ENCODE measurements around the gene GPATCH2.

Gene GPATCH2

GRCh38 chr1:217630711-217631591 lies at the start of gene GPATCH2, which contains the start of gene SPATA17:
Gene GPATCH2, minus strand, starts transcription at chr1:217631090. Its CDS starts 119 bp downstream, at chr1:217630971.
Gene SPATA17, plus strand, starts transcription at chr1:217631344. Its CDS starts 35 bp downstream, at chr1:217631379.
- FAIRE-seq (peak; percentile 48), DNase-seq (ENCODE audit: insufficient read length, low spot score) (peak; percentile 85)

GRCh38 chr1:217674028-217674729 lies 43.3 kb upstream of the GPATCH2 start:
- FAIRE-seq = no peak

GRCh38 chr1:217673387-217673786 lies 42.5 kb upstream of the GPATCH2 start:
- FAIRE-seq (no peak), DNase-seq (ENCODE audit: insufficient read length, low spot score) (no peak)

More at GRCh38 chr1:217674028-217674729, 43.3 kb upstream of the GPATCH2 start:
- no peak for DNase-seq (ENCODE audit: insufficient read length, low spot score)

- DNase-seq (ENCODE audit: insufficient read length, low spot score) (no peak), FAIRE-seq (no peak)
These were observed 37.6 kb upstream of the GPATCH2 start for GRCh38 chr1:217668351-217668940.

- no peak for FAIRE-seq
- no peak for DNase-seq (ENCODE audit: insufficient read length, low spot score)
These were observed 30.5 kb upstream of the GPATCH2 start for GRCh38 chr1:217661407-217661806.

GRCh38 chr1:217660353-217661062 lies 29.6 kb upstream of the GPATCH2 start:
- DNase-seq (ENCODE audit: insufficient read length, low spot score) = peak; percentile 30
- no peak for FAIRE-seq

GRCh38 chr1:217650674-217651073 lies 19.8 kb upstream of the GPATCH2 start:
- FAIRE-seq (no peak), DNase-seq (ENCODE audit: insufficient read length, low spot score) (no peak)

GRCh38 chr1:217647791-217648190 lies 16.9 kb upstream of the GPATCH2 start:
- FAIRE-seq (no peak), DNase-seq (ENCODE audit: insufficient read length, low spot score) (no peak)

- FAIRE-seq (peak; percentile 59), DNase-seq (ENCODE audit: insufficient read length, low spot score) (no peak)
These were observed 11.6 kb upstream of the GPATCH2 start for GRCh38 chr1:217642455-217642854.

- no peak for DNase-seq (ENCODE audit: insufficient read length, low spot score)
- FAIRE-seq = no peak
These were observed 3.5 kb downstream of the GPATCH2 start for GRCh38 chr1:217627431-217627830.

- no peak for FAIRE-seq
- no peak for DNase-seq (ENCODE audit: insufficient read length, low spot score)
These were observed 4.6 kb downstream of the GPATCH2 start for GRCh38 chr1:217626321-217626720.

- FAIRE-seq = no peak
- DNase-seq (ENCODE audit: insufficient read length, low spot score) = no peak
These were observed 8.8 kb downstream of the GPATCH2 start for GRCh38 chr1:217622042-217622441.

GRCh38 chr1:217620814-217621213 lies 10.1 kb downstream of the GPATCH2 start:
- FAIRE-seq (no peak), DNase-seq (ENCODE audit: insufficient read length, low spot score) (no peak)

- DNase-seq (ENCODE audit: insufficient read length, low spot score) = no peak
- no peak for FAIRE-seq
These were observed 13.8 kb downstream of the GPATCH2 start for GRCh38 chr1:217617126-217617525.

GRCh38 chr1:217614200-217614712 lies 16.6 kb downstream of the GPATCH2 start:
- FAIRE-seq (no peak), DNase-seq (ENCODE audit: insufficient read length, low spot score) (no peak)

GRCh38 chr1:217605390-217605789 lies 25.5 kb downstream of the GPATCH2 start:
- DNase-seq (ENCODE audit: insufficient read length, low spot score) (no peak), FAIRE-seq (no peak)

GRCh38 chr1:217602380-217602779 lies 28.5 kb downstream of the GPATCH2 start:
- no peak for DNase-seq (ENCODE audit: insufficient read length, low spot score)
- FAIRE-seq = no peak

GRCh38 chr1:217599154-217599553 lies 31.7 kb downstream of the GPATCH2 start:
- no peak for DNase-seq (ENCODE audit: insufficient read length, low spot score)
- FAIRE-seq = no peak

GRCh38 chr1:217590598-217590997 lies 40.3 kb downstream of the GPATCH2 start:
- FAIRE-seq = no peak

GRCh38 chr1:217586586-217586985 lies 44.3 kb downstream of the GPATCH2 start:
- FAIRE-seq (no peak), DNase-seq (ENCODE audit: insufficient read length, low spot score) (no peak)

More at GRCh38 chr1:217590598-217590997, 40.3 kb downstream of the GPATCH2 start:
- DNase-seq (ENCODE audit: insufficient read length, low spot score) = no peak
